SHP77 (cell line): ENCODE results near the gene E2F4.

ENCODE experiments used
- DNase-seq, 2 experiments: peaks; one replicate each; lab custom pipeline; 2025; lab: John Stamatoyannopoulos, UW

The E2F4 gene

GRCh38 chr16:67235816-67236562 lies 44.0 kb downstream of the E2F4 start:
- DNase-seq: no peak

GRCh38 chr16:67236563-67237395 lies 44.8 kb downstream of the E2F4 start:
- no peak for DNase-seq

GRCh38 chr16:67237396-67238277 lies 45.7 kb downstream of the E2F4 start:
- no peak for DNase-seq

GRCh38 chr16:67238278-67238575 lies 46.3 kb downstream of the E2F4 start:
- DNase-seq: no peak

- DNase-seq: no peak
Measured at GRCh38 chr16:67238806-67239470, 47.0 kb downstream of the E2F4 start.

GRCh38 chr16:67240506-67240905 lies 48.6 kb downstream of the E2F4 start:
- no peak for DNase-seq

GRCh38 chr16:67241008-67241900 lies 49.3 kb downstream of the E2F4 start:
- DNase-seq: no peak

GRCh38 chr16:67242138-67242730 lies 50.3 kb downstream of the E2F4 start:
- DNase-seq: no peak

- DNase-seq: no peak
Measured at GRCh38 chr16:67243481-67243880, 51.5 kb downstream of the E2F4 start.

GRCh38 chr16:67244387-67245185 lies 52.6 kb downstream of the E2F4 start:
- no peak for DNase-seq

GRCh38 chr16:67245186-67245585 lies 53.2 kb downstream of the E2F4 start:
- DNase-seq: no peak

- no peak for DNase-seq
Measured at GRCh38 chr16:67245674-67246080, 53.7 kb downstream of the E2F4 start.

- no peak for DNase-seq
Measured at GRCh38 chr16:67246081-67246755, 54.3 kb downstream of the E2F4 start.

GRCh38 chr16:67246756-67247191 lies 54.8 kb downstream of the E2F4 start:
- DNase-seq: no peak

- peak; percentile 76 to 90 for DNase-seq
Measured at GRCh38 chr16:67247192-67248072, 55.5 kb downstream of the E2F4 start, which contains the start of gene FHOD1. FHOD1 (minus strand) TSS chr16:67247481; CDS start chr16:67247410, 71 bp downstream.

- no peak for DNase-seq
Measured at GRCh38 chr16:67248073-67248400, 56.1 kb downstream of the E2F4 start.
